Gastroesophageal sphincter (tissue), 4 donors: Measurements from ENCODE around the gene MID1IP1. TPM values are rescaled to one million over a fixed set of nuclear protein-coding genes. Genes with fewer than 3 reads are reported as not detected.

Experiments used
- ATAC-seq: fragments of 150-250 bp; one replicate; pipeline ENCODE4 v1.9.1; 2016; ENCODE audit warnings: mild to moderate bottlenecking, moderate library complexity
- H3K27ac ChIP-seq, 4 donors: fragments of 200-600 bp; sonication (generic) in 3 of 4; 1 replicate in 3 of 4; 2 replicates in 1 of 4; pipeline ENCODE4 v1.5.1; 2016 to 2019
- H3K27me3 ChIP-seq: fragments of 200-600 bp; sonication (generic); one replicate; pipeline ENCODE4 v1.5.1; 2019
- H3K36me3 ChIP-seq, 2 donors: fragments of 200-600 bp; sonication (generic); one replicate each; pipeline ENCODE4 v1.5.1; 2019; ENCODE audit warnings: control low read depth in 1 of 2
- H3K4me1 ChIP-seq, 3 donors: fragments of 200-600 bp; sonication (generic); 1 replicate in 2 of 3; 2 replicates in 1 of 3; pipeline ENCODE4 v1.5.1; 2016 to 2019; ENCODE audit warnings: control low read depth in 2 of 3
- H3K4me3 ChIP-seq, 2 donors: fragments of 200-600 bp; sonication (generic); one replicate each; pipeline ENCODE4 v1.5.1; 2019; ENCODE audit warnings: mild to moderate bottlenecking in 1 of 2, moderate library complexity in 1 of 2
- H3K9me3 ChIP-seq, 3 donors: fragments of 200-600 bp; sonication (generic); one replicate each; pipeline ENCODE4 v1.5.1; 2017 to 2019; ENCODE audit warnings: control low read depth in 2 of 3
- CTCF ChIP-seq, 4 experiments: fragments of 200-600 bp in 2 of 4; fragments of 450-650 bp in 2 of 4; sonication (generic) in 1 of 4; IDR thresholded peaks; one replicate each; pipeline ENCODE4 v1.5.1; 2017 to 2019; ENCODE audit warnings: antibody characterized with exemption in 4 of 4, mild to moderate bottlenecking in 2 of 4, moderate library complexity in 2 of 4
- EP300 ChIP-seq: sonication (generic); formaldehyde crosslinking; IDR thresholded peaks from one replicate; pipeline ENCODE4 v1.6.1; 2017; ENCODE audit warnings: antibody characterized with exemption, mild to moderate bottlenecking
- POLR2A ChIP-seq, 2 donors: fragments of 450-650 bp; IDR thresholded peaks; one replicate each; pipeline ENCODE4 v1.6.1; 2017; ENCODE audit warnings: antibody characterized with exemption in 2 of 2, mild to moderate bottlenecking in 2 of 2, moderate library complexity in 1 of 2
- POLR2AphosphoS5 ChIP-seq: sonication (generic); formaldehyde crosslinking; IDR thresholded peaks from one replicate; pipeline ENCODE4 v1.6.1; 2017; ENCODE audit warnings: antibody characterized with exemption
- WGBS, 2 donors: methylation state at CpG; one replicate each; pipeline ENCODE4 v1.1.5; 2018; ENCODE audit warnings: low coverage in 1 of 2; 5-methylcytosine and 5-hydroxymethylcytosine counted together
- total RNA-seq, 4 donors: library from RNA; depleted of rRNA; stranded (reverse); fragments of >200 nt; gene quantifications; one replicate each; pipeline ENCODE4 v1.1.0, GENCODE V29; 2016

Gene MID1IP1
- total RNA-seq, 4 donors from 2014 or later = 54.0 to 69.2 (median 56.9) TPM

- Histone ChIP-seq H3K4me1 (peaks cover 0 to 7% (median 4%) of the 10 kb centered on the region in 3 donors), H3K9me3 (no peaks in the 10 kb centered on the region), H3K27ac (no peak overlapping the region), H3K36me3 (no peaks in the 10 kb centered on the region), H3K4me3 (no peak overlapping the region), H3K27me3 (no peaks in the 10 kb centered on the region)
- WGBS, 2 donors = 0% methylated on average over 1 of the region's 2 CpGs; no CpG with 5 or more reads in 1 of the 2 donors
- ATAC-seq = no peak
- TF ChIP-seq POLR2A (IDR thresholded peaks at IDR 0.05) (no peak), POLR2AphosphoS5 (no peak), EP300 (no peak), CTCF (IDR thresholded peaks at IDR 0.05) (no peak)
Measured at GRCh38 chrX:38817004-38817703, 15.9 kb downstream of the MID1IP1 start.

- WGBS, 2 donors = 100% methylated on average over 1 of the region's 1 CpG; no CpG with 5 or more reads in 1 of the 2 donors
- TF ChIP-seq CTCF (IDR thresholded peaks at IDR 0.05) = no peak
- no peak for TF ChIP-seq POLR2A (IDR thresholded peaks at IDR 0.05)
- no peak for TF ChIP-seq POLR2AphosphoS5
- TF ChIP-seq EP300 = no peak
- peaks cover 0 to 7% (median 4%) of the 10 kb centered on the region in 3 donors for H3K4me1 ChIP-seq
Measured at GRCh38 chrX:38819163-38819562, 17.9 kb downstream of the MID1IP1 start.

GRCh38 chrX:38819709-38820108, 18.4 kb downstream of the MID1IP1 start:
- Histone ChIP-seq H3K27ac (no peak overlapping the region), H3K4me3 (no peak overlapping the region), H3K4me1 (peaks cover 0 to 7% (median 4%) of the 10 kb centered on the region in 3 donors), H3K27me3 (no peaks in the 10 kb centered on the region), H3K36me3 (no peaks in the 10 kb centered on the region), H3K9me3 (no peaks in the 10 kb centered on the region)
- TF ChIP-seq POLR2A (IDR thresholded peaks at IDR 0.05) (no peak), CTCF (IDR thresholded peaks at IDR 0.05) (no peak), EP300 (no peak), POLR2AphosphoS5 (no peak)
- ATAC-seq = no peak
- WGBS, 2 donors = 71 to 100% methylated on average over 1 of the region's 1 CpG

More at GRCh38 chrX:38819163-38819562, 17.9 kb downstream of the MID1IP1 start:
- Histone ChIP-seq H3K27ac (no peak overlapping the region), H3K9me3 (no peaks in the 10 kb centered on the region), H3K36me3 (no peaks in the 10 kb centered on the region), H3K4me3 (no peak overlapping the region), H3K27me3 (no peaks in the 10 kb centered on the region)
- no peak for ATAC-seq

- H3K27ac ChIP-seq = no peak overlapping the region
- no peak for TF ChIP-seq POLR2A (IDR thresholded peaks at IDR 0.05)
- no peak for TF ChIP-seq CTCF (IDR thresholded peaks at IDR 0.05)
- TF ChIP-seq POLR2AphosphoS5 = no peak
- TF ChIP-seq EP300 = no peak
- peaks cover 0 to 7% (median 4%) of the 10 kb centered on the region in 3 donors for H3K4me1 ChIP-seq
- H3K9me3 ChIP-seq = no peaks in the 10 kb centered on the region
- no peak for ATAC-seq
- WGBS, 2 donors = 61 to 83% methylated on average over 1 to 2 of the region's 2 CpGs
- no peak overlapping the region for H3K4me3 ChIP-seq
- H3K36me3 ChIP-seq = no peaks in the 10 kb centered on the region
- no peaks in the 10 kb centered on the region for H3K27me3 ChIP-seq
Measured at GRCh38 chrX:38820751-38821150, 19.5 kb downstream of the MID1IP1 start.

- TF ChIP-seq EP300 (no peak), POLR2AphosphoS5 (no peak), POLR2A (IDR thresholded peaks at IDR 0.05) (no peak), CTCF (IDR thresholded peaks at IDR 0.05) (no peak)
- H3K9me3 ChIP-seq = no peaks in the 10 kb centered on the region
- no peaks in the 10 kb centered on the region for H3K36me3 ChIP-seq
- H3K27ac ChIP-seq = no peak overlapping the region
- no peaks in the 10 kb centered on the region for H3K27me3 ChIP-seq
- no peak for ATAC-seq
- H3K4me3 ChIP-seq = no peak overlapping the region
- no peaks in the 10 kb centered on the region for H3K4me1 ChIP-seq
- 33 to 58% methylated on average over 1 to 2 of the region's 2 CpGs for WGBS, 2 donors
Measured at GRCh38 chrX:38824176-38824575, 22.9 kb downstream of the MID1IP1 start.
